ENCODE data around the gene HELZ2.

The HELZ2 gene

DNA sequence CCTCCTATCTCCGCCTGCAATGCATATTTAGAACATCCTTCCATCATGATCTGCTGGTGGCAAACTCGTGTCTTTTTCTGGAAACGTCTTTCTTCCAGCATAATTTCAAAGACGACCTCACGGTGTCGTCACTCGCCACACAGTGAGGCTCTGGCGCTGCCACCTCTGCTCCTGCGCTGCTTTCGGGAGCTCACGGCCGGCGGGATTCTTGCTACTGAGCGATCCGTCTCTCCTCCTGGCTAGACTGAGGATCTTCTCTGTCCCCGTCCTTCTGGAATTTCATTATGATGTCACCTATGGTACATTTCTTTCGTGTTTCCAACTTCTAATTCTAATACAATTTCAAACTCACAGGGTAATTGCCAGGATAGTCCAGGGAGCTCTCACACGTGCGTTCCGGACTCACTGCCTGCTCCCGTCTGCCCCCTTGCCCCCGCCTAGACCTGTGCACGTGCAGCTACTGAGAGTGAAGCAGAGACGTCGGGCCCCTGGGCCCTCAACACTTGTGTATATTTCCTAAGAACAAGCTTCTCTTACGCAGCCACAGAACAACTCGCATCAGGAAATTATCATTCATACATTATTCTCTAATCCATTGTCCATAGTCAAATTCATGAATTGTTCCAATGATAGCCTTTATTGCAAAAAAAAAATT is 25.5 kb upstream of the HELZ2 start:
- DNase-seq: no peak
- H3K27me3 ChIP-seq (replicated peaks): no peaks in the 10 kb centered on the region
- no peak overlapping the region for H3K27ac ChIP-seq
- no peak overlapping the region for H3K4me3 ChIP-seq (ENCODE audit: low read depth, low read length)
- H3K36me3 ChIP-seq (replicated peaks): peaks cover 28% of the 10 kb centered on the region
- in situ Hi-C loops (cut with HindIII; ENCODE audit: low pct_ligation_motif_present, low sequenced_read_pairs): loop anchor here (25.0 kb wide), 2 partner anchors 88 to 288 kb away; partner anchors contain the start of genes DNAJC5 and TNFRSF6B
- TF ChIP-seq, protein P1, sequence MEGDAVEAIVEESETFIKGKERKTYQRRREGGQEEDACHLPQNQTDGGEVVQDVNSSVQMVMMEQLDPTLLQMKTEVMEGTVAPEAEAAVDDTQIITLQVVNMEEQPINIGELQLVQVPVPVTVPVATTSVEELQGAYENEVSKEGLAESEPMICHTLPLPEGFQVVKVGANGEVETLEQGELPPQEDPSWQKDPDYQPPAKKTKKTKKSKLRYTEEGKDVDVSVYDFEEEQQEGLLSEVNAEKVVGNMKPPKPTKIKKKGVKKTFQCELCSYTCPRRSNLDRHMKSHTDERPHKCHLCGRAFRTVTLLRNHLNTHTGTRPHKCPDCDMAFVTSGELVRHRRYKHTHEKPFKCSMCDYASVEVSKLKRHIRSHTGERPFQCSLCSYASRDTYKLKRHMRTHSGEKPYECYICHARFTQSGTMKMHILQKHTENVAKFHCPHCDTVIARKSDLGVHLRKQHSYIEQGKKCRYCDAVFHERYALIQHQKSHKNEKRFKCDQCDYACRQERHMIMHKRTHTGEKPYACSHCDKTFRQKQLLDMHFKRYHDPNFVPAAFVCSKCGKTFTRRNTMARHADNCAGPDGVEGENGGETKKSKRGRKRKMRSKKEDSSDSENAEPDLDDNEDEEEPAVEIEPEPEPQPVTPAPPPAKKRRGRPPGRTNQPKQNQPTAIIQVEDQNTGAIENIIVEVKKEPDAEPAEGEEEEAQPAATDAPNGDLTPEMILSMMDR (IDR thresholded peaks at IDR 0.05; ENCODE audit: low read depth, low read length, missing control alignments): no peak

DNA sequence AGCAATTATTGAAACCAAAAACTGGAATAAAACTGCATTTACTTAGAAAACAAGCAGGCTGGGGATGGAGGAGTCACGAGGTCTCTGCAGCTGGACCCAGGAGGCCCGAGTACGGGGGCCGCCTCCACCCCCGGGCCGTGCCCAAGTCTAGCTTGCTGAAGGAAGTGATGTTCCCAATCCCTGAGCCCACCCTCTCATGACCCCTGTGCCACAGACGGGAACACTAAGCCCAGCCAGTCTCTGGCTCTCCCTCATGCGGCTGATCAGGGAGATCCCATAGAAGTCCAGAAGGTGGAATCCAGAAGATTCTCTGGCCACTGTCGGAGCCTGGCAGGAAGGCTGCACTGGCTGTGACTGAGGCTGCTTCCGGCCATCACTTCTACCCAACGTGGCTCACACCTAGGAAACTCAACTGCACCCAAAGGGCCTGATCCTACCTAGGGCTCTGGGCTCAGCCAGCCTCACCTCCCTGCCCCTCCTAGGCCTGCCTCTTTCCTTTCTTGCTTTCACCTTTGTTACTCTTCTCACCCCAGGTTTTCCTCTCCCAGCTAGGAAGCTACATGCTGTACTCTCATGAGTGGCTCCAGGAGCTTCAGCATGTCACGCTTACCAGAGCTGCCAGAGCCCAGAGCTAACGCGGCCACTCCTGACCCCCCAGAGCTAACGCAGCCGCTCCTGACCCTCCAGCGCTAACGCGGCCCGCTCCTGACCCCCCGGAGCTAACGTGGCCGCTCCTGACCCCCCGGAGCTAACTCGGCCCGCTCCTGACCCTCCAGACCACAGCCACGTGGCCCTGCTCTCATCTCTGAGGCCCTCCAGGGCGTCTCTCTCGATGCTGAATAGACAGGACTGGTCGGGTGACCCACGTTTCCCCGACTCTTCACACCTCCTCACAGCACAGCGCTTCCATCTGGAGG is 24.7 kb upstream of the HELZ2 start:
- in situ Hi-C loops (cut with HindIII; ENCODE audit: low pct_ligation_motif_present, low sequenced_read_pairs): loop anchor here (25.0 kb wide), 2 partner anchors 89 to 289 kb away; partner anchors contain the start of genes DNAJC5 and TNFRSF6B
- H3K4me3 ChIP-seq (ENCODE audit: low read depth, low read length): no peak overlapping the region
- no peak overlapping the region for H3K27ac ChIP-seq
- TF ChIP-seq, protein P1 (IDR thresholded peaks at IDR 0.05; ENCODE audit: low read depth, low read length, missing control alignments): no peak
- no peaks in the 10 kb centered on the region for H3K27me3 ChIP-seq (replicated peaks)
- no peak for DNase-seq
- peaks cover 28% of the 10 kb centered on the region for H3K36me3 ChIP-seq (replicated peaks)

DNA sequence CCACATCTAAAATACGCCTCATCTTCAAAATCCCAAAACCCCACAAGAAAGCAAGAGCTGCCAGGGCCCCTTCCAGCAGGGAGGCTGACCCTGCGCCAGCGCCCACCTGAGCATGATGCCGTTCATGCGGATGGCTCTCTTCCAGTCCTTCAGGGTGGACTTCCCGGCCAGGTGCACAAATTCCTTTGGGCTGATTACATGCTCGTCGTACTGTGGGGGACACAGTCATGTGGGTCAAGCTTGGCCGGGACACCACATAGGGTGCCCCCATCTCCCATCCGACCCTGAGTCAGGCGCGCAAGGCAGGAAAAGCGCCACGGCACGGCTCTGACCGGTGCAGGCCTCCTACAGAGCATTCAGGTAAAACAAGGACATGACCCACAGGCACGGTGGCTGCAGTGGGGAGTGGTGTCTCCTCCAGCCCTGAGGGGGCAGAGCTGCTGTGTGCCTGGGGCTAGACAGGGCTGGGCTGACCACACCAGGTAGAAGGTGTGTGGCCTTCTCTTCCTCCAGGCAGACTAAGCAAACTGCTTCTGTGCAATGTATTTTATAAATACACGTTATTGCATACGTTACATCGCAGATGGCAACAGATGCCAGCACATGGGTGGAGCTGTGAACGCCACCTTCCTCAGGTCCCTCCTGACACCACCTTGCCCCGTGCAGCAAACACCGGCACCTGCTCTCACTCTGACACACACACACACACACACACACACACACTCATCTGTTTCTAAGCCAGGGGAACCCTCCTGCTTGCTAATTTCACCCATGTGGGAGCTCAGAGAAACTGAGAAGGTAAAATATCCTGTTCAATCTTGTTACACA is 23.8 kb upstream of the HELZ2 start:
- in situ Hi-C loops (cut with HindIII; ENCODE audit: low pct_ligation_motif_present, low sequenced_read_pairs): loop anchor here (25.0 kb wide), 2 partner anchors 89 to 289 kb away; partner anchors contain the start of genes DNAJC5 and TNFRSF6B
- TF ChIP-seq, protein P1 (IDR thresholded peaks at IDR 0.05; ENCODE audit: low read depth, low read length, missing control alignments): no peak
- DNase-seq: no peak
- no peaks in the 10 kb centered on the region for H3K27me3 ChIP-seq (replicated peaks)
- H3K4me3 ChIP-seq (ENCODE audit: low read depth, low read length): no peak overlapping the region
- no peak overlapping the region for H3K27ac ChIP-seq
- peaks cover 28% of the 10 kb centered on the region for H3K36me3 ChIP-seq (replicated peaks)

DNA sequence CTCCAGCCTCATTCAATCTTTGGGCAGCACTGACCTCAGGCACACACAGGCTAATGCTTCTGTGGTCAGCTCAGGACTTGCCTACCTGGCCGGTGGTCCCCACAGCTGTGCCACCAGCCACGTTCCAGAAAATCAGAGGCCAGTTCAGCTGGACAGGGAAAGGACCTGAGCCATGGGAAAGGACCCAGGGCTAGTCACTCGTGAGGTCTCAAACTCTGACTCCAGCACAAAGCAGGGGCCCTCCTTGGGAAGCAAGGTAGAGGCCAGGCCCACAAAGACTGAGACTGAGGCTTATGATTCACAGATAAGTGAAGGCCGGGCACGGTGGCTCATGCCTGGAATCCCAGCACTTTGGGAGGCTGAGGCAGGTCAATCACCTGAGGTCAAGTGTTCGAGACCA is 22.4 kb upstream of the HELZ2 start:
- Histone ChIP-seq H3K27ac (no peak overlapping the region), H3K27me3 (replicated peaks) (no peaks in the 10 kb centered on the region), H3K36me3 (replicated peaks) (peaks cover 21% of the 10 kb centered on the region), H3K4me3 (ENCODE audit: low read depth, low read length) (no peak overlapping the region)
- in situ Hi-C loops (cut with HindIII; ENCODE audit: low pct_ligation_motif_present, low sequenced_read_pairs): loop anchor here (25.0 kb wide), 2 partner anchors 91 to 291 kb away; partner anchors contain the start of genes DNAJC5 and TNFRSF6B
- no peak for DNase-seq
- TF ChIP-seq, protein P1 (IDR thresholded peaks at IDR 0.05; ENCODE audit: low read depth, low read length, missing control alignments): no peak

DNA sequence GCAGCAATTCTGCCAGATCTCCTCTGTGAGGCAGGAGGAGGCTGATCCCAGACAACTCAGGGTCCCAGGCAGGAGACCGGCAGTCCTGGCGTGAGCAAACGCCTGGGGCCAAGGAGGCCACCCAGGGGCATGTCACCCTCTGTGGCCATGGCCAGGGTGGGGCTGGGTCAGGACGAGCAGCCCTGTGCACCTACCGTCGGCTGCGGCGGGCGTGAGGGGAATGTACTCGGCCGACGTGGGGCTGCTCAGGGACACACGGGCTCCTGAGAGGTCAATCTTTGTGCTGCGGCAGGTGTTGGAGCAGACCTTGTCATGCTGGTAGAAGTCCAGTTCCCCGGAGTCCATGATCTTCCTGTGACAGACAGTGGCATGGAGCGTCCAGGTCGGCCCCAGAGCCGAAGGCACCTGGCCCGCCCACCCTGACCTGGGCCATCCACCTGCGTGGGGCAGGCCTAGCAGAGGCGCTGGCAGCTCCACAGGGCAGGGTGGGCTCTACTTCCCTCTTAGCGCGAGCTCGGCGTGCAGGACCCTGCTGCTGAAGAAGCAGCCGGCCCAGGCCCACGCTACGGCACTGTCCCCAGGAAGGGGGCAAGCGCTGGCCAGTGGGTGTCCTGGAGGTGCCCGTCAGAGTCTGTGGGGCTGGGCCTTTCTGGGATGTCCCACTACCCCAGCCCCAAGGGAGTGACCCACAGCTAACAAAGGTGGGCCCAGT is 21.5 kb upstream of the HELZ2 start:
- Histone ChIP-seq H3K27me3 (replicated peaks) (no peaks in the 10 kb centered on the region), H3K4me3 (ENCODE audit: low read depth, low read length) (no peak overlapping the region), H3K36me3 (replicated peaks) (peaks cover 16% of the 10 kb centered on the region), H3K27ac (no peak overlapping the region)
- no peak for DNase-seq
- TF ChIP-seq, protein P1 (IDR thresholded peaks at IDR 0.05; ENCODE audit: low read depth, low read length, missing control alignments): no peak
- in situ Hi-C loops (cut with HindIII; ENCODE audit: low pct_ligation_motif_present, low sequenced_read_pairs): loop anchor here (25.0 kb wide), 2 partner anchors 92 to 292 kb away; partner anchors contain the start of genes DNAJC5 and TNFRSF6B
